K562 (cell line): Measurements from ENCODE around the gene KCTD8.

Experiments
- FOXM1 ChIP-seq, 2 experiments: fragments of 450-650 bp in 1 of 2; sonication (generic) in 1 of 2; formaldehyde crosslinking in 1 of 2; IDR thresholded peaks; 2 replicates each; pipeline versions ENCODE4 v1.6.1 to v1.9.0; 2017 to 2022; ENCODE audit warnings: low read depth in 2 of 2, mild to moderate bottlenecking in 2 of 2, missing genetic modification reagents in 1 of 2, moderate library complexity in 1 of 2
- MED1 ChIP-seq: sonication (generic); formaldehyde crosslinking; IDR thresholded peaks from 2 replicates; pipeline ENCODE4 v1.8.1; 2023; ENCODE audit warnings: missing genetic modification reagents, borderline replicate concordance
- SETDB1 ChIP-seq: IDR thresholded peaks from one replicate; pipeline ENCODE4 v1.6.1; 2012; ENCODE audit warnings: low read length, control low read depth, inconsistent platforms
- ZFPM2 ChIP-seq: fragments of 250-450 bp; sonication (Bioruptor Pico); IDR thresholded peaks from 2 replicates; pipeline ENCODE4 v1.5.1; 2022; ENCODE audit warnings: mild to moderate bottlenecking
- TF ChIP-seq, protein P1 (sequence below): fragments of 250-450 bp; sonication (Bioruptor Pico); IDR thresholded peaks from 2 replicates; pipeline ENCODE4 v1.5.0; 2020; ENCODE audit warnings: mild to moderate bottlenecking

DNA sequence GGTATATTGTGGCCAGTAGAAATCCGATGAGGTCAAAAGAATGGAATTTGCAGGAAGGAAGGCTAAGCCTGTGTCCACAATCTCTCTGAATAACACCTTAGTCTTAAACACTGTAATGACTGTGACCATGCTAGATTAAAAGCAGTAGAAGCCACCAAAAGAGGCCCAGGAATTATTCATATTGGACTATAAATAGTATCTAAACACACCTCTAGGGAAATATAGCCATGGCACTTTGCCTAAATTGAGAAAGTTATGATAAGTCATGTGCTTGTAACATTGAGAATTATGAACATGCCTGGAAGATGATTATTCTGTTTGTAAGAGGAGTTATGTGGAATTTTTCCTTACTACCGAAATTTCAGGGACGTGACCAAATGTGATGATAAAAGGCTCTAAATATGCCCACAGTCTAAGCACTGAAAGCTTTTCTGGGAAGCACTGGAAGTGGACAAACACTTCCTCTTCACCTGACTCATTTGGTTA is 298.5 kb downstream of the KCTD8 start:
- TF ChIP-seq ZFPM2 (CRISPR knock-in tag) (no peak), SETDB1 (no peak), FOXM1 (IDR thresholded peaks at IDR 0.05; ENCODE audit: low read depth) (no peak), FOXM1 (CRISPR knock-in tag; IDR thresholded peaks at IDR 0.05; ENCODE audit: low read depth) (no peak), MED1 (CRISPR knock-in tag) (no peak)
- TF ChIP-seq, protein P1, sequence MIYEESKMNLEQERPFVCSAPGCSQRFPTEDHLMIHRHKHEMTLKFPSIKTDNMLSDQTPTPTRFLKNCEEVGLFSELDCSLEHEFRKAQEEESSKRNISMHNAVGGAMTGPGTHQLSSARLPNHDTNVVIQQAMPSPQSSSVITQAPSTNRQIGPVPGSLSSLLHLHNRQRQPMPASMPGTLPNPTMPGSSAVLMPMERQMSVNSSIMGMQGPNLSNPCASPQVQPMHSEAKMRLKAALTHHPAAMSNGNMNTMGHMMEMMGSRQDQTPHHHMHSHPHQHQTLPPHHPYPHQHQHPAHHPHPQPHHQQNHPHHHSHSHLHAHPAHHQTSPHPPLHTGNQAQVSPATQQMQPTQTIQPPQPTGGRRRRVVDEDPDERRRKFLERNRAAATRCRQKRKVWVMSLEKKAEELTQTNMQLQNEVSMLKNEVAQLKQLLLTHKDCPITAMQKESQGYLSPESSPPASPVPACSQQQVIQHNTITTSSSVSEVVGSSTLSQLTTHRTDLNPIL (CRISPR knock-in tag), result no peak
